PC-3 (cell line): Measurements from ENCODE around the gene CYTIP. TPM values are rescaled to one million over a fixed set of nuclear protein-coding genes. Genes with fewer than 3 reads are reported as not detected.

Source experiments
- ATAC-seq: fragments of 200-7000 bp; cut with Tn5 transposase; 2 replicates; pipeline ENCODE4 v1.9.1; 2020; ENCODE audit warnings: mild to moderate bottlenecking, moderate library complexity
- BruUV-seq: library from RNA; stranded (reverse); fragments of 400-500 nt; replicated peaks from 2 replicates; lab custom pipeline; 2021; lab: Mats Ljungman, UMichigan
- CTCF ChIA-PET: fragments of 300-600 bp; sonication (Branson Sonifier 250); formaldehyde crosslinking; loops from one replicate; lab custom pipeline; 2022; ENCODE audit warnings: antibody characterized with exemption; lab: Charles Lee
- POLR2A ChIA-PET: fragments of 300-600 bp; sonication (Branson Sonifier 250); formaldehyde crosslinking; loops from one replicate; lab custom pipeline; 2022; ENCODE audit warnings: antibody characterized with exemption; ENCODE audit not compliant: unreplicated experiment; lab: Charles Lee
- DNase-seq: peaks from one replicate; pipeline ENCODE4 v3.0.0-alpha.2; 2015
- H2AFZ ChIP-seq: fragments of 300-600 bp; sonication (generic); 2 replicates; pipeline ENCODE4 v1.6.0; 2016; ENCODE audit warnings: antibody characterized with exemption, low read length
- H3F3A ChIP-seq: fragments of 300-600 bp; sonication (generic); one replicate; pipeline ENCODE4 v1.6.0; 2017; ENCODE audit warnings: antibody characterized with exemption, low read length, control low read depth, mild to moderate bottlenecking; ENCODE audit not compliant: unreplicated experiment
- H3K27ac ChIP-seq: fragments of 300-600 bp; sonication (generic); 2 replicates; pipeline ENCODE4 v1.5.1; 2016; ENCODE audit warnings: mild to moderate bottlenecking, low read length
- H3K27me3 ChIP-seq: fragments of 300-600 bp; sonication (generic); 2 replicates; pipeline ENCODE4 v1.6.1; 2016; ENCODE audit warnings: low read length, mixed read lengths
- H3K36me3 ChIP-seq: fragments of 300-600 bp; sonication (generic); 2 replicates; pipeline ENCODE4 v1.6.1; 2016; ENCODE audit warnings: low read depth, mixed run types, low read length, mixed read lengths
- H3K4me1 ChIP-seq: fragments of 300-600 bp; sonication (generic); 2 replicates; pipeline ENCODE4 v1.5.1; 2016; ENCODE audit warnings: low read length; ENCODE audit not compliant: insufficient read depth
- H3K4me2 ChIP-seq: fragments of 300-600 bp; sonication (generic); 2 replicates; pipeline ENCODE4 v1.6.0; 2016; ENCODE audit warnings: low read length
- H3K4me3 ChIP-seq: fragments of 300-600 bp; sonication (generic); 2 replicates; pipeline ENCODE4 v1.5.1; 2016; ENCODE audit warnings: mild to moderate bottlenecking, low read length, mixed read lengths
- H3K79me2 ChIP-seq: fragments of 300-600 bp; sonication (generic); 2 replicates; pipeline ENCODE4 v1.6.1; 2017; ENCODE audit warnings: low read length, mixed read lengths
- H3K9ac ChIP-seq: fragments of 300-600 bp; sonication (generic); 2 replicates; pipeline ENCODE4 v1.6.0; 2016; ENCODE audit warnings: mild to moderate bottlenecking, low read length
- H3K9me2 ChIP-seq: fragments of 300-600 bp; sonication (generic); replicated peaks from 2 replicates; pipeline ENCODE4 v1.6.1; 2016; ENCODE audit warnings: mixed run types, low read length, mixed read lengths
- H3K9me3 ChIP-seq: fragments of 300-600 bp; sonication (generic); 2 replicates; pipeline ENCODE4 v1.6.1; 2016; ENCODE audit warnings: low read length, mixed read lengths
- H4K20me1 ChIP-seq: fragments of 300-600 bp; sonication (generic); 2 replicates; pipeline ENCODE4 v1.6.1; 2016; ENCODE audit warnings: low read length, mixed read lengths
- CTCF ChIP-seq: fragments of 300-600 bp; sonication (generic); conservative IDR thresholded peaks from 2 replicates; pipeline ENCODE4 v1.5.1; 2017; ENCODE audit warnings: antibody characterized with exemption, low read depth, mild to moderate bottlenecking, low read length
- EZH2 ChIP-seq: fragments of 300-600 bp; sonication (generic); IDR thresholded peaks from one replicate; pipeline ENCODE4 v1.6.1; 2017; ENCODE audit warnings: antibody characterized with exemption, mild to moderate bottlenecking, low read length; ENCODE audit not compliant: unreplicated experiment
- EZH2phosphoT487 ChIP-seq: fragments of 300-600 bp; sonication (generic); IDR thresholded peaks from 2 replicates; pipeline ENCODE4 v1.6.1; 2018; ENCODE audit warnings: mild to moderate bottlenecking, antibody characterized with exemption, low read length, borderline replicate concordance
- intact Hi-C: fragments of 100-400 bp; cut with micrococcal nuclease; formaldehyde crosslinking; loops from 2 replicates; pipeline ENCODE4 v1.9.0; 2023
- total RNA-seq: library from RNA; depleted of rRNA; stranded (reverse); fragments of >200 nt; gene quantifications from 2 replicates; pipeline ENCODE4 v1.2.3, GENCODE V29; 2014

CYTIP gene
- total RNA-seq, 1 experiment from 2014 or later: 0.26 TPM

- TF ChIP-seq EZH2phosphoT487 (no peak), EZH2 (no peak), CTCF (no peak)
- peaks cover 2% of the 10 kb centered on the region; the same call in 1 of the 2 replicates for H3K27me3 ChIP-seq
- H3K36me3 ChIP-seq: no peaks in the 10 kb centered on the region
- H3K79me2 ChIP-seq: no peaks in the 10 kb centered on the region
- no peak overlapping the region for H3K4me2 ChIP-seq
- H2AFZ ChIP-seq: no peak overlapping the region
- no peak overlapping the region for H3K9ac ChIP-seq
- H3K9me2 ChIP-seq: no peaks in the 10 kb centered on the region
- ChIA-PET POLR2A (no interaction called here), CTCF (no interaction called here)
- no peak overlapping the region for H3K4me3 ChIP-seq
- H3K27ac ChIP-seq: no peak overlapping the region
- H3F3A ChIP-seq: no peaks in the 10 kb centered on the region
- intact Hi-C loops: no loop called here
- BruUV-seq: no TSS peak
- H3K4me1 ChIP-seq: no peaks in the 10 kb centered on the region
- no peaks in the 10 kb centered on the region for H3K9me3 ChIP-seq
- ATAC-seq: no peak
- no peak for DNase-seq
- no peaks in the 10 kb centered on the region for H4K20me1 ChIP-seq
These were observed 49.0 kb downstream of the CYTIP start for GRCh38 chr2:157394928-157395327.

- peaks cover 2% of the 10 kb centered on the region; the same call in 1 of the 2 replicates for H3K27me3 ChIP-seq
- TF ChIP-seq EZH2 (no peak), EZH2phosphoT487 (no peak), CTCF (no peak)
- H3K4me1 ChIP-seq: no peaks in the 10 kb centered on the region
- BruUV-seq: no TSS peak
- intact Hi-C loops: no loop called here
- no peaks in the 10 kb centered on the region for H3K79me2 ChIP-seq
- no peak overlapping the region for H3K9ac ChIP-seq
- no peaks in the 10 kb centered on the region for H3F3A ChIP-seq
- no peak overlapping the region for H3K4me2 ChIP-seq
- H3K9me2 ChIP-seq: no peaks in the 10 kb centered on the region
- no peak for ATAC-seq
- H3K4me3 ChIP-seq: no peak overlapping the region
- no peak for DNase-seq
- CTCF ChIA-PET: no interaction called here
- no peaks in the 10 kb centered on the region for H3K36me3 ChIP-seq
- POLR2A ChIA-PET: no interaction called here
- H4K20me1 ChIP-seq: no peaks in the 10 kb centered on the region
- no peak overlapping the region for H3K27ac ChIP-seq
- no peak overlapping the region for H2AFZ ChIP-seq
- no peaks in the 10 kb centered on the region for H3K9me3 ChIP-seq
These were observed 50.5 kb downstream of the CYTIP start for GRCh38 chr2:157393348-157393747.

GRCh38 chr2:157388827-157389226, 55.1 kb downstream of the CYTIP start:
- no peak overlapping the region for H3K9ac ChIP-seq
- no peak overlapping the region for H2AFZ ChIP-seq
- ATAC-seq (no peak), DNase-seq (no peak)
- H4K20me1 ChIP-seq: no peaks in the 10 kb centered on the region
- H3K36me3 ChIP-seq: no peaks in the 10 kb centered on the region
- H3K27me3 ChIP-seq: peaks cover 2% of the 10 kb centered on the region; the same call in 1 of the 2 replicates
- ChIA-PET CTCF (no interaction called here), POLR2A (no interaction called here)
- intact Hi-C loops: no loop called here
- no peak overlapping the region for H3K4me2 ChIP-seq
- H3K9me3 ChIP-seq: no peaks in the 10 kb centered on the region
- no peak overlapping the region for H3K27ac ChIP-seq
- no peaks in the 10 kb centered on the region for H3K9me2 ChIP-seq
- no peaks in the 10 kb centered on the region for H3K4me1 ChIP-seq
- no peak overlapping the region for H3K4me3 ChIP-seq
- H3F3A ChIP-seq: no peaks in the 10 kb centered on the region
- no TSS peak for BruUV-seq
- H3K79me2 ChIP-seq: no peaks in the 10 kb centered on the region
- TF ChIP-seq EZH2 (no peak), EZH2phosphoT487 (no peak), CTCF (no peak)
